HG02571 (cell line): Measurements from ENCODE around the gene FOS.

Experiments
- ATAC-seq: cut with Tn5 transposase; IDR thresholded peaks from one replicate; pipeline ENCODE4 v1.9.1; 2021; ENCODE audit warnings: mild to moderate bottlenecking, moderate library complexity; ENCODE audit not compliant: unreplicated experiment

FOS gene

GRCh38 chr14:75311356-75311755 lies 32.7 kb downstream of the FOS start:
- no peak for ATAC-seq

GRCh38 chr14:75312341-75312740 lies 33.7 kb downstream of the FOS start:
- ATAC-seq = no peak

GRCh38 chr14:75313294-75313693 lies 34.7 kb downstream of the FOS start:
- no peak for ATAC-seq

- ATAC-seq = no peak
These were observed 36.5 kb downstream of the FOS start for GRCh38 chr14:75315144-75315543.

GRCh38 chr14:75317148-75317547 lies 38.5 kb downstream of the FOS start:
- ATAC-seq = no peak

- no peak for ATAC-seq
These were observed 39.7 kb downstream of the FOS start for GRCh38 chr14:75318353-75318752.

GRCh38 chr14:75319021-75319420 lies 40.4 kb downstream of the FOS start:
- no peak for ATAC-seq

GRCh38 chr14:75320196-75320595 lies 41.6 kb downstream of the FOS start:
- no peak for ATAC-seq

- ATAC-seq = no peak
These were observed 44.1 kb downstream of the FOS start for GRCh38 chr14:75322746-75323145.

GRCh38 chr14:75323571-75323970 lies 44.9 kb downstream of the FOS start:
- ATAC-seq = no peak

- no peak for ATAC-seq
These were observed 50.0 kb downstream of the FOS start for GRCh38 chr14:75328558-75329155.

- ATAC-seq = no peak
These were observed 50.7 kb downstream of the FOS start for GRCh38 chr14:75329369-75329768.

GRCh38 chr14:75331471-75331870 lies 52.8 kb downstream of the FOS start:
- ATAC-seq = no peak
